ENCODE data around the gene ARHGAP19.
A peak's percentile ranks its signal among the peaks of the same experiment; 100 is the strongest.

The ARHGAP19 gene

GRCh38 chr10:97319671-97320479 is 27.4 kb upstream of the ARHGAP19 start:
- ChIA-PET CTCF (no interaction called here), POLR2A (interaction anchor here (1.1 to 3.5 kb wide), 5 partner anchors 9 to 28 kb away, joined by 3 to 22 read pairs (median 5); partner anchors contain the start of gene ARHGAP19)
- TF ChIP-seq SP1 (IDR thresholded peaks at IDR 0.05) (no peak), L3MBTL2 (conservative IDR thresholded peaks at IDR 0.05) (0 out of 2 replicates have a peak, but pooled peaks have one; percentile 18)
- no peak for DNase-seq (ENCODE audit: extremely low spot score)

- DNase-seq (ENCODE audit: extremely low spot score) = peak; percentile 89
- TF ChIP-seq FOXK2 (IDR thresholded peaks at IDR 0.05) (peak; percentile 97), NFRKB (IDR thresholded peaks at IDR 0.05) (no peak), ARNT (IDR thresholded peaks at IDR 0.05) (peak; percentile 95), CTBP1 (IDR thresholded peaks at IDR 0.05; ENCODE audit: borderline replicate concordance) (no peak), ELF4 (IDR thresholded peaks at IDR 0.05) (no peak), L3MBTL2 (conservative IDR thresholded peaks at IDR 0.05) (peak; percentile 92), FOXA1 (IDR thresholded peaks at IDR 0.05) (no peak), LEF1 (IDR thresholded peaks at IDR 0.05; ENCODE audit: borderline replicate concordance) (no peak; the same call in 1 of the 2 replicates), SP1 (IDR thresholded peaks at IDR 0.05) (no peak), HDGF (IDR thresholded peaks at IDR 0.05; ENCODE audit: borderline replicate concordance) (no peak), PKNOX1 (IDR thresholded peaks at IDR 0.05) (no peak), FOXM1 (IDR thresholded peaks at IDR 0.05; ENCODE audit: borderline replicate concordance) (no peak; the same call in 1 of the 2 replicates), SUZ12 (IDR thresholded peaks at IDR 0.05) (no peak), BHLHE40 (IDR thresholded peaks at IDR 0.05; ENCODE audit: borderline replicate concordance) (peak; percentile 93), TARDBP (IDR thresholded peaks at IDR 0.05) (no peak), ZNF384 (IDR thresholded peaks at IDR 0.05) (no peak)
- POLR2A ChIA-PET = interaction anchor here (0.7 to 3.5 kb wide), 6 partner anchors 10 to 37 kb away, joined by 3 to 22 read pairs (median 5); partner anchors contain the start of gene ARHGAP19
- CTCF ChIA-PET = no interaction called here
Observed at GRCh38 chr10:97318772-97319651, 26.6 kb upstream of the ARHGAP19 start, which contains the start of gene FRAT1. Gene FRAT1, plus strand, starts transcription at chr10:97319271. Its CDS starts 183 bp downstream, at chr10:97319454.

- ChIA-PET POLR2A (interaction anchor here (1.0 kb wide), 1 partner anchor 11 kb away, joined by 4 read pairs; no protein-coding TSS in a partner anchor), CTCF (interaction anchor here (0.7 kb wide), 1 partner anchor 19 kb away, joined by 3 read pairs; no protein-coding TSS in a partner anchor)
- no peak for TF ChIP-seq HDGF (IDR thresholded peaks at IDR 0.05; ENCODE audit: borderline replicate concordance)
- TF ChIP-seq ELF4 (IDR thresholded peaks at IDR 0.05) = no peak
- no peak for TF ChIP-seq ZNF384 (IDR thresholded peaks at IDR 0.05)
- no peak for TF ChIP-seq CTBP1 (IDR thresholded peaks at IDR 0.05; ENCODE audit: borderline replicate concordance)
- TF ChIP-seq SP1 (IDR thresholded peaks at IDR 0.05) = no peak
- no peak for TF ChIP-seq LEF1 (IDR thresholded peaks at IDR 0.05; ENCODE audit: borderline replicate concordance)
- TF ChIP-seq BHLHE40 (IDR thresholded peaks at IDR 0.05; ENCODE audit: borderline replicate concordance) = no peak
- no peak for TF ChIP-seq PKNOX1 (IDR thresholded peaks at IDR 0.05)
- no peak for TF ChIP-seq SUZ12 (IDR thresholded peaks at IDR 0.05)
- TF ChIP-seq ARNT (IDR thresholded peaks at IDR 0.05) = no peak
- TF ChIP-seq FOXK2 (IDR thresholded peaks at IDR 0.05) = no peak
- no peak for TF ChIP-seq L3MBTL2 (conservative IDR thresholded peaks at IDR 0.05)
- no peak for DNase-seq (ENCODE audit: extremely low spot score)
Observed at GRCh38 chr10:97314671-97315070, 22.2 kb upstream of the ARHGAP19 start.

- DNase-seq (ENCODE audit: extremely low spot score) = no peak
- ChIA-PET CTCF (interaction anchor here (0.6 kb wide), 1 partner anchor 64 kb away, joined by 4 read pairs; no protein-coding TSS in a partner anchor), POLR2A (no interaction called here)
- TF ChIP-seq NFRKB (IDR thresholded peaks at IDR 0.05) = no peak
- no peak for TF ChIP-seq SUZ12 (IDR thresholded peaks at IDR 0.05)
- TF ChIP-seq ZNF384 (IDR thresholded peaks at IDR 0.05) = no peak
- no peak for TF ChIP-seq ELF4 (IDR thresholded peaks at IDR 0.05)
- TF ChIP-seq PKNOX1 (IDR thresholded peaks at IDR 0.05) = no peak
- TF ChIP-seq FOXK2 (IDR thresholded peaks at IDR 0.05) = no peak
- no peak for TF ChIP-seq ARNT (IDR thresholded peaks at IDR 0.05)
- TF ChIP-seq SP1 (IDR thresholded peaks at IDR 0.05) = no peak
- TF ChIP-seq FOXM1 (IDR thresholded peaks at IDR 0.05; ENCODE audit: borderline replicate concordance) = no peak
- TF ChIP-seq L3MBTL2 (conservative IDR thresholded peaks at IDR 0.05) = no peak
- TF ChIP-seq HDGF (IDR thresholded peaks at IDR 0.05; ENCODE audit: borderline replicate concordance) = no peak
- TF ChIP-seq CTBP1 (IDR thresholded peaks at IDR 0.05; ENCODE audit: borderline replicate concordance) = no peak
- TF ChIP-seq TARDBP (IDR thresholded peaks at IDR 0.05) = no peak
Observed at GRCh38 chr10:97312897-97313296, 20.5 kb upstream of the ARHGAP19 start.

- TF ChIP-seq LEF1 (IDR thresholded peaks at IDR 0.05; ENCODE audit: borderline replicate concordance) (no peak), ZNF384 (IDR thresholded peaks at IDR 0.05) (no peak), FOXA1 (IDR thresholded peaks at IDR 0.05) (no peak), BHLHE40 (IDR thresholded peaks at IDR 0.05; ENCODE audit: borderline replicate concordance) (no peak), FOXM1 (IDR thresholded peaks at IDR 0.05; ENCODE audit: borderline replicate concordance) (no peak), ELF4 (IDR thresholded peaks at IDR 0.05) (no peak), SUZ12 (IDR thresholded peaks at IDR 0.05) (no peak), SP1 (IDR thresholded peaks at IDR 0.05) (no peak), PKNOX1 (IDR thresholded peaks at IDR 0.05) (no peak)
- ChIA-PET CTCF (interaction anchor here (0.6 kb wide), 2 partner anchors 249 to 373 kb away, joined by 3 to 4 read pairs; no protein-coding TSS in a partner anchor), POLR2A (no interaction called here)
- no peak for DNase-seq (ENCODE audit: extremely low spot score)
Observed at GRCh38 chr10:97311111-97311626, 18.7 kb upstream of the ARHGAP19 start.
